Activated T-cell treated with anti-CD3 and anti-CD28 coated beads for 4 hours (primary cell): ENCODE measurements around the gene NFS1.
"Not testable (repeated sequence)": the region's sequence is repeated elsewhere in the genome, so short reads cannot be mapped to it uniquely, and the experiment has no call there.

Experiments used
- DNase-seq: peaks from one replicate; pipeline ENCODE4 v3.0.0-alpha.2; 2020

Gene NFS1

DNA sequence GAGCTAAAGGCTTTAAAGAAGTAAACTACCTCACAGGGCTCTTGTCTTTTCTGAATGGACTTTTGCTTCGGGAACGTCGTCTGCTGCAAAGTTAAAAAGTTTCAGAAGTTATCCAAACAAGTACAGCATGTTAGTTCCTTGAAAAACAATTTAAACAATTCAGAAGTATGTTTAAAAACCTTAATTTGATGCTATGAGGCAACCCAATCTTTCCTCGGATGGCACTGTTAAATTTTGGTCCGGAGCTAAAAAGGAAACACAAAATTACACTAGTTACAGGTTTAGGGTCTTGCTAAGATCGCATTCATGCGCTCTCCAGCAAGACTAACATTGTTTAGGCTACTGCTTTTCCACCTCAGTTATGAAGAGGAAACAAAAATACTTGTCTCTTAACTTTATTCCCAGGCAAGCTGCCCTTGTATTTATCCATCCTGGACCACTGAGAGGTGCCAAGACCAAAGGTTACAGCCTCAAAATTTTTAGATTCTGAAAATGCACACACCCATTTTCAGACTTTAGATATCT lies 30.2 kb upstream of the NFS1 start:
- no peak for DNase-seq

DNA sequence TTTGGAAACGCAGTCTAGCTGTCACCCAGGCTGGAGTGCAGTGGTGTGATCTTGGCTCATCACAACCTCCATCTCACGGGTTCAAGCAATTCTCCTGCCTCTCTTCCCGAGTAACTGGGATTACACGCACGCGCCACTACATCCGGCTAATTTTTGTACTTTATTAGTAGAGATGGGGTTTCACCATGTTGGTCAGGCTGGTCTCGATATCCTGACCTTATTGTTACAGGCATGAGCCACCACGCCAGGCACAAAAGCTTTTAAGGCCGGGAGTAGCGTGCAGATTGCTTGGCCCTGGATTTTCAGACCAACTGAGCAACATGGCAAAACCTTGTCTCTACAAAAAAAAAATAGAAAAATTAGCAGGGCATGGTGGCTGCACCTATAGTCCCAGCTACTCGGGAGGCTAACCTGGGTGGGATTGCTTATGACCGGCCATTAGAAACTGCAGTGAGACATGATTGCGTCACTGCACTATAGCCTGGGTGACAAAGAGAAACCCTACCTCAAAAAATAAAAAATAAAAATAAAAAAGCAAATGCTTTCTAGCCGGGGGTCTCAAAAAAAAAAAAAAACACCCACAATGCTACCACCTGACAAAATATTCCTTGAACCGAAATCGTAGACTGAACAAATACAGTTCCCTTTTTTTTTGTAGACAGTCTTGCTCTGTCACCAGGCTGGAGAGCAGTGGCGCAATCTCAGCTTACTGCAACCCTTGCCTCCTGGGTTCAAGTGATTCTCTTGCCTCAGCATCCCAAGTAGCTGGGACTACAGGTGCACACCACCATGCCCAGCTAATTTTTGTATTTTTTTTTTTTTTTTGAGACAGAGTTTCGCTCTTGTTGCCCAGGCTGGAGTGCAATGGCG lies 27.9 kb upstream of the NFS1 start:
- no peak for DNase-seq

DNA sequence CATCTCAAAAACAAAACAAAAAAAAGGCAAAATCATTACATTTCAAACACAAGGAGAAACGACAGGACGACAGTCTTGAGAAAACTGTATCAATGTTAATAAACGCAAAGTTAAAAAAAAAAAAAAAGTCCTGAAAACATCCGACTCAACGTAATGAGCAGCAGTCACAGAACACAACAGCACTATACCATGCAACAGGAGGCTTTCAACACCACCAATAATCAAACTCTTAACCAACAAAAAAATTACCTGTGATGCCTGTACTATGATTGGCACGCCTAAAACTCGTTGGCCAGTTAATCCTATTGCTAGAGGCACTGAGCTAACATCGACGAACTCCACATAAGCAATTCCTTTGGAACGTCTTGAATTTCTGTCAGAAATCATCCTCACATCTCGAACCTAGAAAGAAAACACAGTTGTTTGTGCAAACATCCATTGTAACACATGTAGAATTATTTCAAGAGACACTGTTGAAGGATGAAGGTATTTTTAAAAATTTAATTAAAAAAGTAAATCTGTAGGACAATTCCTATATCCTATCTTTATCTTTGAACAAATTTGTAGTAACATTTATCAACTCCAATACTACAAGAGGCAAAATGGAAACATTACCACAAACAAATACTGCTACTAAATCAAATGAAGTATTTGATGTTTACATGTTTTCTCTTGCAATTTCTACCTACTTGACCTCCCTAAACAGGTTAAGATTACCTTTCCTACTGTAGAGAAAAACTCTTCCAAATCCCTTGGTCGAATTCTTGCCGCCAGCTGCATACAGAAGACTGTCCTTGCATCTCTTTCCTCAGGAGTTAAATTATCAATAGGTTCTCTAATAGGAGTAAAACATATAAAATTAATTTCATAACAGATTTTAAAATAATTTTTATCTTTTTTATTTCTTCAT lies 25.4 kb upstream of the NFS1 start:
- DNase-seq, result no peak

DNA sequence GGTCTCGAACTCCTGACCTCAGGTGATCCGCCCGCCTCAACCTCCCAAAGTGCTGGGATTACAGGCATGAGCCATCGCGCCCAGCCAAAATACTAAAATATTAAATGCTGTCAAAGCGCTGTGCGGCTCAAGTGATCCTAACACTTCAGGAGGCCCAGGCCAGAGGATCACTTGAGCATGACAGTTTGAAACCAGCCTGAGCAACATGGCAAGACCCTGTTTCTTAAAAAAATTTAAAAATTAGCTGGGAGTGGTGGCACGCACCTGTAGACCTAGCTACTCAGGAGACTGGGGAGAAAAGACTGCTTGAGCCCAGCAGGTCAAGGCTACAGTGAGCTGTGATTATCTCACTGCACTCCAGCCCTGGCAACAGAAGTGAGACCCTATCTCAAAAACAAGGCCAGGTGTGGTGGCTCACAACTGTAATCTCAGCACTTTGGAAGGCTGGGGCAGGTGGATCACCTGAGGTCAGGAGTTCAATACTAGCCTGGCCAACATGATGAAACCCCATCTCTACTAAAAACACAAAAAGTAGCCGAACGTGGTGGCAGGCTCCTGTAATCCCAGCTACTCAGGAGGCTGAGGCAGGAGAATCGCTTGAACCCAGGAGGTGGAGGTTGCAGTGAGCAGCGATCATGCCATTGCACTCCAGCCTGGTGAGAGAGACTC lies 24.6 kb upstream of the NFS1 start:
- DNase-seq, result not testable (repeated sequence)

DNA sequence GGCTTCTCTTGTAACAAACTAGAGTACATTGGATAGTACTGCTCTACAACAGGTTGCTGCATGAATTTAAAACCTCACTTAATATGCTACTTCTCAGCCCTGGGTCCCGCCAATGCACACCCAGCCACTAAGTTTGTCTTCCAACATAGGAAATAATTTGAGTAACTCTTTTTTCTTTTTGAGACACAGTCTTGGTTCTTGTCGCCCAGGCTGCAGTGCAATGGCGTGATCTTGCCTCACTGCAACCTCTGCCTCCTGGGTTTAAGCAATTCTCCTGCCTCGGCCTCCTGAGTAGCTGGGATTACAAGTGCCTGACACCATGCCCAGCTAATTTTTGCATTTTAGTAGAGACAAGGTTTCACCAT lies 24.1 kb upstream of the NFS1 start:
- DNase-seq, result not testable (repeated sequence)

DNA sequence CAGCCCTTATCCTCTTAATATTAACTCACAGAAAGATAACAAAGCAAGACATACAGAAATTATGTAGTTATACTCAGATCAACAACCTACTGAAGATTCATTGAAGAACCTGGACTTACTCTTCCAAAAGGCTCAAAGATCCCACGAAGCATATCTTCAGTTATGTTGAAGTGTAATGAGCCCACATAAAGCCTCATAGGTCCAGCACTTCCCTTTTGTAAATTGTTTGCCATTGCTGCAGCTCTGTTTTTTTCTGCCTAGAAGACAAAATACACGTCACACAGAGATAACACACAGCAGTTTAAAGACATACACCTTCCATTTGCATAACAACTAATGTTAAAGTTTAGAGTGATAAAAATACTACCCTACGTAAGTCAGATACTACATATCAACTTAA lies 22.5 kb upstream of the NFS1 start:
- DNase-seq, result no peak

DNA sequence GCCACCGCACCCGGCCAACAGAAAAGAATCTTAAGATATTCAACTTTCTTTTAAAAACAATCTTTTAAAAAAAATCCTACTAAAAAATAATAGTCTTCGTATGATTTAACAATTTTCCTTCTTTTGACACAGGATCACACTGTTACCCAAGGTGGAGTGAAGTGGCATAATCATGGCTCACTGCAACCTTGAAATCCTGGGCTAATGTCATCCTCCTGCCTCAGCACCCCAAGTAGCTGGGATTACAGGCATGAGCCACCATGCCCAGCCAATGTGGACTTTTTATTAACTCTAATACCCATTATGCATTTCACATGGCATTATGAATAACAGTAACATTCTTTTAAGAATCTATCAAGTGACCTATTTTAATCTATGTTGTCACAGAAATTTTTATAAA lies 22.1 kb upstream of the NFS1 start:
- no peak for DNase-seq

DNA sequence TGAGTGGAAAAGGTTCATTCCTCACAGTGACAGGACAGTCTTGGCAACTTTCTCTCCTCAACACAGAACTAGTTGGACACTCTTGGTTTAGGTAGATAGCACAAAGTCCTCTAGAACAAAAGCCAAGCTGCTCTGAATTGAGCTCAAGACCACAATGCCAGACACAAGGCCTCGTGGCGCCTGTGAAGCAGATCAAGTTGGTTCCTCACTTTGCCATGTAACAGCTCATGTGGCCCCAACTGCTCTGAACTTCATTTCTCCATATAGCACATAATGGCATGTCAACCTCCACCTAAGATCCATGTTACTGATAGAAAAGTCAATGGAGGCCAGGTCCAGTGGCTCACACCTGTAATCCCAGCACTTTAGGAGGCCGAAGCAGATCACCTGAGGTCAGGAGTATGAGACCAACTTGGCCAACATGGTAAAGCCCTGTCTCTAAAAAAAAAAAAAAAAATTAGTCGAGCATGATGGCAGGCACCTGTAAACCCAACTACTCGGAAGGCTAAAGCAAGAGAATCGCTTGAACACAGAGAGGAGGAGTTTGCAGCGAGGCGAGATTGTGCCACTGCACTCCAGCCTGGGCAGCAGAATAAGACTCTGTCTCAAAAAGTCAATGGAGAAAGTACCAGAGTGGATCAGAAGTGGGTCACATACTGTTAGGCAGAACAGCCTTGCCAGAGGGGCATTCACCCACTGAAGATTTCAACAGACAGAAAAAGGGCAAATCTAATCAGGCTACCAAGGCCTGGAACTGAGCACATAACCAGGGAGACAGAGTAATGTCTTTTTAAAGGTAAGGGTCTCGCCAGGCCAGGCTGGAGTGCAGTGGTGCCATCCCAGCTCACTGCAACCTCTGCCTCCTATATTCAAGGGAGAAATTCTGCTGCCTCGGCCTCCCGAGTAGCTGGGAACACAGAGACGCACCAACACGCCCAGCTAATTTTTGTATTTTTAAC lies 21.3 kb upstream of the NFS1 start:
- DNase-seq, result no peak

DNA sequence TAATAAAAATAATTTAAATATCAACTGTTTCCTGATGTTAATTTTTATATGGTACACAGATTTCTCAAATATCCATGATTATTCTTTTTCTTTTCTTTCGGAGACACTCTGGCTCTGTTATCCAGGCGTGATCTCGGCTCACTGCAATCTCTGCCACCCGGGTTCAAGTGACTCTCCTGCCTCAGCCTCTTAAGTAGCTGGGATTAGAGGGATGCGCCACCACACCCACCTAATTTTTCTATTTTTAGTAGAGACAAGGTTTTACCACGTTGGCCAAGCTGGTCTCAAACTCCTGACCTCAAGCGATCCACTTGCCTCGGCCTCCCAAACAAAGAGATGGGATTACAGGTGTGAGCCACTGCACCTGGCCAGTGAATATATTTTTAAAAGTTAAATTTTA lies 20.6 kb upstream of the NFS1 start:
- no peak for DNase-seq

DNA sequence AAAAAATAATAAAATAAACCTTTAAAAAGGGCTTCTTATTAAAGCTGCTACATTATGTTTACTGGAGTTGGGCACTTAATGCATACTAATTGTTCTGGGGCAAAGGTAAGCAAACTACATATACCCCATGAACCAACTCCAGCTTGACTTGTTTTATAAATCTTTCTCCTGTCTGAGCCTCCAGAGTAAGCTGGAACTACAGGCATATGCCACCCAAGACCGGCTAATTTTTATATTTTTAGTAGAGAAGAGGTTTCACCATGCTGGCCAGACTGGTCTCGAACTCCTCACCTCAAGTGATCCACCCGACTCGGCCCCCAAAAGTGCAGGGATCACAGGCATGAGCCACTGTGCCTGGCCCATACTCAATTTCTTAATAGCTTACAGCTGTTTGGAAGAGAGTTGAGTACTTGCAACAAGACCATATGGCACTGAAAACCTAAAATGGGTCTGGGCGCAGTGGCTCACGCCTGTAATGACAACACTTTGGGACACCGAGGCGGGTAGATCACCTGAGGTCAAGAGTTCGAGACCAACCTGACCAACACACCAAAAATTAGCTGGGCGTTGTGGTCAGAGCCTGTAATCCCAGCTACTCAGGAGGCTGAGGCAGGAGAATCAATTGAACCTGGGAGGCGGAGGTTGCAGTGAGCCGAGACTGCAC lies 20.0 kb upstream of the NFS1 start:
- DNase-seq, result no peak

DNA sequence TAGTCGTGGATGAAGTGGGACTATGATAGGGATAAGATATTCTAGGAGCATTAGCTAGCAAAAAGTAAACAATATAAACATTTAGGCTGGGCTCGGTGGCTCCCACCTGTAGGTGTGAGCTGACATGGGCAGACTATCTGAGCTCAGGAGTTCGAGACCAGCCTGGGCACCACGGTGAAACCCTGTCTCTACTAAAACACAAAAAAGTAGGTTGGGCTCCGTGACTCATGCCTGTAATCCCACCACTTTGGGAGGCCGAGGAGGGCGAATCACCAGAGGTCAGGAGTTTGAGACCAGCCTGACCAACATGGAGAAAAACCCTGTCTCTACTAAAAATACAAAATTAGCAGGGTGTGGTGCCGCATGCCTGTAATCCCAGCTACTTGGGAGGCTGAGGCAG lies 19.2 kb upstream of the NFS1 start:
- not testable (repeated sequence) for DNase-seq

DNA sequence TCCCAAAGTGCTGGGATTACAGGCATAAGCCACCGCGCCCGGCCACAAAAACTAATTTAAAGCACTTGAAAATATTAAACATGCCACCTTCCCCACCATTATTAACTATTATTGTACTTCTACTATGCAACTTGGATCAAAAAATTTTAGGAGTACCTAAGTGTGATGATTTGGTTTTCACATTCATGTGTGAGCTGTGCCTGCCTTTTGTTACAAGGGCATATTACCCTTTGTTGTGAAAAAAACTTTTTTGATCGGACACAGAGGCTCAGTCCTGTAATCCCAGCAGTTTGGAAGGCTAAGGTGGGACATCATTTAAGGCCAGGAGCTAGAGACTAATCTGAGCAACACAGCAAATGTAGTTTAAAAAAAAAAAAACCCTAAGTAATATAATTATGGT lies 17.2 kb upstream of the NFS1 start:
- no peak for DNase-seq

DNA sequence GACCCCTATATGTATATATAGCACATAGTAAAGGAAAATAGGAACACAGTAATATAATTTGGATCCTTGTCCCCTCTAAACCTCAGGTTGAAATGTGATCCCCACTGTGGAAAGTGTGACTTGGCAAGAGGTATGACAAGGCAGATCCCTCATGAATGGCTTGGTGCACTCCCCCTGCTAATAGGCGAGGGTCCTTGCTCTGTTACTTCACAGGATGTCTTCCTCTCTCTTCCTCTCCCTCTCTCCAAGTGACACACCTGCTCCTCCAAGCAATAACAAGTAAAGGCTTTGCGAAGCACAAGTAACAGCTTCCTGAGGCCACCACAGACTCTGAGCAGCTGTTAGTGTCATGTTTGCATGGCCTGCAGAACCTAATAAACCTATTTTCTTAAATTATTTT lies 16.5 kb upstream of the NFS1 start:
- DNase-seq, result no peak

DNA sequence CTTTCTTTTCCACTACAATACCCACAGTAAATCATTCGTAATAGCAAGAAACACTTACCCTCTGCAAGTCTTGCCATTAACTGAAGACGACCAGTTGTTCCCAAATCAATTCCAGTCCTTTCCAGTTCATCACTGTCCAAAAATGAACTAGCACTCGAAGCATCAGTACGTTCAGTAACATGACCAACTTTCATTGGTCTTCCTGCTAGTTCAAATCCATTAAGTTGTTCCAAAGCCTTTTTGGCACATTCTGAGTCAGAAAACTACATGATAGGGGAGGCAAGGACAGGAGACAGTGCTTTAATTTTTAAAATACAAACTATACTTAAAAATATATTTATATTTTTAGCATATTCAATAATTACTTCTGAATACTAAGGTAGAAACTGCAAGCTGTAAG lies 15.0 kb upstream of the NFS1 start:
- no peak for DNase-seq

DNA sequence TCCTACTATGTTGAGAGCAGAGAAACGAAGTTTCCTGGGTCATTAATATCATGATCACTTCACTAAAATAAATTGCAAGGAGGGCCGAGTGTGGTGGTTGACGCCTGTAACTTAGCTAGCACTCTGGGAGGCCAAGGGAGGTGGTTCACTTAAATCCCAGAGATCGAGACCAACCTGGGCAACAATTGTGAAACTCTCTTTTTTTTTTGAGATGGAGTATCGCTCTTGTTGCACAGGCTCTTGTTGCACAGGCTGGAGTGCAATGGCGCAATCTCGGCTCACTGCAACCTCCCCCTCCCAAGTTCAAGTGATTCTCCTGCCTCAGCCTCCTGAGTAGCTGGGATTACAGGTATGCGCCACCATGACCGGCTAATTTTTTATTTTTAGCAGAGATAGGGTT lies 14.0 kb upstream of the NFS1 start:
- not testable (repeated sequence) for DNase-seq

DNA sequence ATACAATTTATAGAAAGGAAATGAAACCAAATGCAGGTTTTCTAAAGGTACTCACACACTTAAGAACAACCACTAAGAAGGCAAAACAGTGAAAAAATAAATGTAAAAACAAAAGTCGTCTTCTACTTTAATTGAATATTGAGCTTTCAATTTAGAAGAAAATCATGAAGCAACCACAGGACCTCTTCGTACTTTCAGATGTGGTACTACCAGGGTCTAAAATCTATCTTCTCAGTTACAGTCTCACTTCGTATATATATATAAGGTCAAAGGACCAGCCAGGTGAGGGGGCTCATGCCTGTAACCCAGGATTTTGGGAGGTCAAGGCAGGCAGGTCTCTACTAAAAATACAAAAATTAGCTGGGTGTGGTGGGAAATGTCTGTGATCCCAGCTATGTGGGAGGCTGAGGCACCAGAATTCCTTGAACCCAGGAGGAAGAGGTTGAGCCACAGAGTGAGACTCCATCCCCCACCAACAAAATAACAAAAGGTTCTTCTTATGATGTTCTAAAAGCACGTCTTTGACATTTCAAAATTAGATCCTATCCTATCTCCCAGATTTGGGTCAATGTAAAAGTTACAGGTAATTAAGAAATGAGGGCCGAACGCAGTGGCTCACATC lies 12.5 kb upstream of the NFS1 start:
- DNase-seq, result no peak

DNA sequence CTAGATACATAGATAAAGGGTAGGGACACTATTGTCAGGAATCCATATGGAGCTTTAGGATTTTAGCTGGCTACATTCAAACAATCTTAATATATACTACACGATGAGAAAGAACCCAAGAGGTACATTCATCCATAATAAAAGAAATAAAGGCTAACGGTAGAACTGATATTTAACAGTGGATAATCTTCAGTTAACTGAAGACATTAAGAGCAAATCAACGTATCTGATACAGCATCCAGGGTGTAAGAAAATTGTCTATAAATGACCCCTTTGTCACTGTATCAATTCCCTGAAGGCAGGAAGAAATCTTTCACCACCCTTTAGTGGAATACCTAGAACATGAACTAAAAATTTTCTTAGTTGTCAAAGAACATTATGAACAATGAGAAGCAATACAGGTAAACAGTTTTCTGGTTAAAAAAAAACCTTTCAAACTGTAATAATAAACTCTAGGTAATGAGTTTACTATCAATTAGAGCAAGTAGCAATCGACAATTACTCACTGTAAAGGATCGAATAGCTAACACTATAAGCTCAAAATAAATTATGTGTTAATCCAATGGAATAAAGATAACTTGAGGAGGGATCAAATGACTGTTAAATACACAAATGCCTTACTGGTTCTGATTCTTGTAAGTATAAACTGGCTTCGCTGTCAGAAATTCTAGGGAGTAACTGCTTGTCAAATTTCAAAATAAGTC lies 11.9 kb upstream of the NFS1 start:
- no peak for DNase-seq

DNA sequence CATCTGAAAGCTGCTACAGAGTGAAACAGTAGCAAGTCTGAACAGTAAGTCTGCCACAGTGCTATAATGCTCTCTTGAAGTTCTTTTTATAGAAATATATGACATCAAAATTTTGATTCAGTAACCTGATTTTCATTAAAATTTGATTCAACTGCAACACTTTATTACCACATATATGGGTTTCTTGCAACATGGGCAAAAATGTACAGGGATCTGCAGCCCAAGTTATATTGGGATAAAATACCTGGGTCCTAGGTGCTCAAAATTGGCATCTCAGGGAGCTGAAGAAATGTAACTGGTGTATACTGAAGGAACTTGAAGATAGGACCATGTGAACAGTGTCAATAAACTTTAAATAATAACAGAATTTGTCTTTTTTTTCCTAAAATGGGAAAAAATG lies 10.9 kb upstream of the NFS1 start:
- no peak for DNase-seq

DNA sequence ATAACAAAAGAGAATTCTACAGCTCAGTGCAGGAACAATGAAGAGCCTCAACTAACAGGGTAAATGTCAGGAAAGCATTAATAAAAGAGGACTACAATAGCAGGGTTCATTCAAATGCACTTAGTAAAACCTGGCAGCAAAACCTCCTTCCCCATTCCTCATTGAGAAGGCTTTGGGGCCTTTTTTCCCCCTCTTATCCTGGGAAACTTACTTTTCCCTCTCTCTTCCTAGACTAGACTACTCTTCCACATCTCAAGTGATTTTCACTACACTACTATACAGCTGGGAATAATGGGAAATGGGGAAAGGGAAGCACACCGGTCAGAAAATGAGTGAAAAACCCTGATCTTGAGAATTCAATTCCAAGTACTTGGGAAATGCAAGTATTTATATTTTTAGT lies 10.1 kb upstream of the NFS1 start:
- DNase-seq, result no peak

DNA sequence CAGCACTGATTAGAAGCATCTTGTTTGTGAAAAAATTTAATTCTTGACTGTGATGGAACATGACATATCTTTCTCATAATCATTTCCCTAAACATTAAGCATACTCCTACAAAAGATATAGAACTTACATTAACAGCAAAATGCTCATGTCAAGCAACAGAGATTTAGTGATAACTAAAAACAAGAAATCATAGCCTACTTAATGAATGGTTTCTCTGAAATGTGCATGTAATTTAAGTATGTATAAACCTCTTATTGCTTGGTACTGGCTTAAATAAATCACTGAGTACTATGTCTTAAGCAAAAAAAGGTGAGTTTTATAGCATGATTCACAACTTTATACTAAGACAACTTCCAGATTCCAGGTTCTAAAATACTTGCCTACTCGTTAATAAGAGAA lies 9.3 kb upstream of the NFS1 start:
- no peak for DNase-seq
